ENCODE measurements around the gene ITIH5.

ITIH5 gene

GRCh38 chr10:7551289-7551688 is 115.5 kb downstream of the ITIH5 start:
- peak in 19 of 56 donors; percentile 6 to 64 (median 30) for DNase-seq

GRCh38 chr10:7550013-7550412 is 116.8 kb downstream of the ITIH5 start:
- peak in 33 of 56 donors; percentile 8 to 70 (median 31) for DNase-seq

- peak in 4 of 56 donors; percentile 3 to 33 (median 15) for DNase-seq
Measured at GRCh38 chr10:7547829-7548228, 118.9 kb downstream of the ITIH5 start.

GRCh38 chr10:7547206-7547605 is 119.6 kb downstream of the ITIH5 start:
- DNase-seq = no peak

- no peak for DNase-seq
Measured at GRCh38 chr10:7546385-7546967, 120.3 kb downstream of the ITIH5 start.

GRCh38 chr10:7545792-7546191 is 121.0 kb downstream of the ITIH5 start:
- no peak for DNase-seq

GRCh38 chr10:7545261-7545660 is 121.5 kb downstream of the ITIH5 start:
- no peak for DNase-seq

GRCh38 chr10:7544203-7544602 is 122.6 kb downstream of the ITIH5 start:
- DNase-seq = peak in 15 of 56 donors; percentile 6 to 52 (median 27)

GRCh38 chr10:7542189-7542914 is 124.4 kb downstream of the ITIH5 start:
- no peak for DNase-seq

GRCh38 chr10:7541137-7542087 is 125.4 kb downstream of the ITIH5 start:
- peak in 5 of 56 donors; percentile 8 to 37 (median 10) for DNase-seq

- DNase-seq = no peak
Measured at GRCh38 chr10:7538970-7539654, 127.7 kb downstream of the ITIH5 start.

- no peak for DNase-seq
Measured at GRCh38 chr10:7537126-7537525, 129.6 kb downstream of the ITIH5 start.

GRCh38 chr10:7534480-7534852 is 132.3 kb downstream of the ITIH5 start:
- no peak for DNase-seq

GRCh38 chr10:7533657-7534479 is 132.9 kb downstream of the ITIH5 start:
- no peak for DNase-seq

GRCh38 chr10:7532723-7533498 is 133.9 kb downstream of the ITIH5 start:
- peak in 1 of 56 donors; percentile 12 for DNase-seq

GRCh38 chr10:7529638-7530037 is 137.1 kb downstream of the ITIH5 start:
- DNase-seq = peak in 23 of 56 donors; percentile 10 to 50 (median 21)

GRCh38 chr10:7527468-7527867 is 139.3 kb downstream of the ITIH5 start:
- DNase-seq = no peak

- no peak for DNase-seq
Measured at GRCh38 chr10:7526017-7526400, 140.8 kb downstream of the ITIH5 start.

GRCh38 chr10:7525314-7526016 is 141.3 kb downstream of the ITIH5 start:
- DNase-seq = peak in 37 of 56 donors; percentile 9 to 81 (median 34)
